ENCODE data around the gene TPCN2. TPM values are rescaled to one million over a fixed set of nuclear protein-coding genes. Genes with fewer than 3 reads are reported as not detected.

Gene TPCN2
- total and polyA plus RNA-seq, 7 experiments from 2014 or later: 3.3 to 29.4 (median 21.2) TPM

DNA sequence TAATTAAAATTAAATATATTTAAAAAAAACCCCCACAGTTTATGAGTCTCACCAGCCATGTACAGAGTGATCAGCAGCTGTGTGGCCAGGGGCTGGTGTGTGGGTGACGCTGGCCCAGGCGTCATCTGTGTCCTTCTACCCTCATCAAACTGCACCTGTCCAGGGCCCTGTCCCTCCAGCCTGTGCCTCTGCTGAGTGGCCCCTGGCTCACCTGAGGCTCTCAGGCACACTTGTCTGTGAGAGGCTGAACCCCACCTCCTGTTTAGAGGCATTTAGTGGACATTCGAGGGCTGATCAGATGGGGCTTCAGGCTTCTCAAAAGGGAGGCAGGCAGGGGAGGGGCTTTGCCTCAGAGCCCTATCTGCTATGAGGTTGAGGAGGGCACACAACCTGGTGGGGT is 77.1 kb downstream of the TPCN2 start:
- H3K36me3 ChIP-seq (ENCODE audit: control insufficient read depth in 2 of 3, insufficient read depth in 3 of 3, low read length in 3 of 3): no peaks in the 10 kb centered on the region
- Mint-ChIP-seq H3K36me3 (peaks cover 0 to 4% (median 0%) of the 10 kb centered on the region in 5 donors), H3K27me3 (no peaks in the 10 kb centered on the region), H3K9me3 (peaks cover 1 to 17% (median 6%) of the 10 kb centered on the region in 11 donors), H3K27ac (no peak overlapping the region), H3K4me3 (no peak overlapping the region), H3K4me1 (peaks cover 24 to 59% (median 50%) of the 10 kb centered on the region in 7 donors)
- H3K4me1 ChIP-seq (ENCODE audit: control insufficient read depth in 2 of 2, insufficient read depth in 2 of 2, low read length in 2 of 2): peaks cover 4 to 46% of the 10 kb centered on the region in 2 donors
- ATAC-seq: no peak
- no peak overlapping the region for H3K27ac ChIP-seq (ENCODE audit: low read depth, low read length)
- no peak for DNase-seq
- ChIA-PET CTCF (no interaction called here), POLR2A (no interaction called here)
- peaks cover 0 to 5% (median 0%) of the 10 kb centered on the region in 3 experiments for H3K9me3 ChIP-seq (ENCODE audit: control insufficient read depth in 2 of 3, low read length in 3 of 3)
- no peaks in the 10 kb centered on the region for H3K27me3 ChIP-seq (ENCODE audit: control insufficient read depth in 2 of 2, insufficient read depth in 2 of 2, low read length in 2 of 2)
- no peak overlapping the region for H3K4me3 ChIP-seq (ENCODE audit: low read length)
- intact Hi-C loops (cut with micrococcal nuclease): no loop called here

DNA sequence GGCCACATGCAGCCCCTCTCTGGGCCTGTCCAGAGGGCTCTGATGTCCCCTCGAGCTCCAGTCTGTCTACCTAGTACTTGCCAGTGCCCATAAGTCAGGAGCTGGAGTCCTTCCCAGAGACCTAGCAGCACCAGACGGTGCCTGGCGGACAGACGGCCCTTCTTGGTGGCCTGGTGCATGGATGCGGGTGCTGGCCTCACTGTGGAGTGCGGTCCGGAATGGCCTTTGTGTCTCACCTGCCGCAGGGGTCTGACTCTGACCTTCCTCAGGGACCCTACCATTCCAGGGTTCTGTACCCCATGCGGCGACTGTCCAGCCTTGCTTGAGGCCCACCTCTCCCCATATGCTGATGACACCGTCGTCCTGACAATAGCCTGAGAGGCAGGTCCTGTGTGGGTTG is 77.6 kb downstream of the TPCN2 start:
- Mint-ChIP-seq H3K4me1 (peaks cover 19 to 59% (median 50%) of the 10 kb centered on the region in 7 donors), H3K27ac (no peak overlapping the region), H3K27me3 (no peaks in the 10 kb centered on the region), H3K36me3 (peaks cover 0 to 4% (median 0%) of the 10 kb centered on the region in 5 donors), H3K9me3 (peaks cover 1 to 17% (median 6%) of the 10 kb centered on the region in 11 donors), H3K4me3 (no peak overlapping the region)
- peaks cover 0 to 5% (median 0%) of the 10 kb centered on the region in 3 experiments for H3K9me3 ChIP-seq (ENCODE audit: control insufficient read depth in 2 of 3, low read length in 3 of 3)
- intact Hi-C loops (cut with micrococcal nuclease): no loop called here
- no peaks in the 10 kb centered on the region for H3K27me3 ChIP-seq (ENCODE audit: control insufficient read depth in 2 of 2, insufficient read depth in 2 of 2, low read length in 2 of 2)
- H3K27ac ChIP-seq (ENCODE audit: low read depth, low read length): no peak overlapping the region
- no peak for DNase-seq
- H3K4me1 ChIP-seq (ENCODE audit: control insufficient read depth in 2 of 2, insufficient read depth in 2 of 2, low read length in 2 of 2): peaks cover 4 to 46% of the 10 kb centered on the region in 2 donors
- no peaks in the 10 kb centered on the region for H3K36me3 ChIP-seq (ENCODE audit: control insufficient read depth in 2 of 3, insufficient read depth in 3 of 3, low read length in 3 of 3)
- POLR2A ChIA-PET: no interaction called here
- CTCF ChIA-PET: no interaction called here
- ATAC-seq: no peak
- H3K4me3 ChIP-seq (ENCODE audit: low read length): no peak overlapping the region

DNA sequence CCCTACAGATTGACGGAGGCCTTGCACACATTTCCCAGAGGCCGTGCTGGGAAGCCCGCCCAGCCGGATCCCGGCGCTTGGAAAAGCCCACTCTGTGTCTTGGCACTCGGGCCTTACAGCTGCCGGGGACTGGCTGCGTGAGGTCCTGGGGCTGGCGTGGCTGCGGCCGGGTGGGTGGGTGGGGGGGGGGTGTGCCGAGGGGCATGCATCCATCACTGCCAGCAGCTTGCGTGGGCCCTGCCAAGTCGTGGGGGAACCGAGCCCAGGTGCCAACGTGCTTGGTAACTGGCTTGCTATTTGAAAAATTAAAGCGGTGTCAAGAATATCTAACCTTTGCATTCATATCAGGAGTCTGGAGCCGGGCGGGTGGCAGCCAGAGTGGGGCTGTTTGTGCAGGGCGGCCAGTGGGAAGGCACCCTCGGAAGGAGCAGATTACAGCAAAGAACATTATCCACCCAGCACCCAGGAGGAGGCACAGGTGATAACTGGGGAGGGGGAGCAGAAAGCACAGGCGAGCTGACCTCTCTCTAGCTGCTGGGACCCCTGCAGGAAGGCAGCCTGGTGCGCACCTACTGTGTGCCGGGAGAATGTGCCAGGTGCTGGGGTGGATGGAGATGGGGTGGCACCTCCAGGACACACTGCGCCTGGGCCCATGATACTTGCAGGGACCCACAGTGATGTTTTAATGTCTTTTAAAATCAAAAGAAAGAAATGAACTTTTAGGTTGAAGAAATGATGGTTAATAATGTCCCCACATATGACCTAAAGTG is 78.5 kb downstream of the TPCN2 start:
- ChIA-PET POLR2A (no interaction called here), CTCF (no interaction called here)
- peak overlapping the region in 1 of 9 donors; percentile 19 for H3K27ac Mint-ChIP-seq
- intact Hi-C loops (cut with micrococcal nuclease): no loop called here
- peaks cover 16 to 56% (median 44%) of the 10 kb centered on the region in 7 donors for H3K4me1 Mint-ChIP-seq
- peaks cover 0 to 4% (median 0%) of the 10 kb centered on the region in 5 donors for H3K36me3 Mint-ChIP-seq
- Histone ChIP-seq H3K36me3 (ENCODE audit: control insufficient read depth in 2 of 3, insufficient read depth in 3 of 3, low read length in 3 of 3) (no peaks in the 10 kb centered on the region), H3K27ac (ENCODE audit: low read depth, low read length) (no peak overlapping the region), H3K4me3 (ENCODE audit: low read length) (no peak overlapping the region), H3K9me3 (ENCODE audit: control insufficient read depth in 2 of 3, low read length in 3 of 3) (peaks cover 0 to 5% (median 0%) of the 10 kb centered on the region in 3 experiments), H3K4me1 (ENCODE audit: control insufficient read depth in 2 of 2, insufficient read depth in 2 of 2, low read length in 2 of 2) (peaks cover 4 to 43% of the 10 kb centered on the region in 2 donors), H3K27me3 (ENCODE audit: control insufficient read depth in 2 of 2, insufficient read depth in 2 of 2, low read length in 2 of 2) (no peaks in the 10 kb centered on the region)
- peaks cover 1 to 17% (median 6%) of the 10 kb centered on the region in 11 donors for H3K9me3 Mint-ChIP-seq
- no peak overlapping the region for H3K4me3 Mint-ChIP-seq
- no peak for ATAC-seq
- DNase-seq: no peak
- H3K27me3 Mint-ChIP-seq: no peaks in the 10 kb centered on the region

DNA sequence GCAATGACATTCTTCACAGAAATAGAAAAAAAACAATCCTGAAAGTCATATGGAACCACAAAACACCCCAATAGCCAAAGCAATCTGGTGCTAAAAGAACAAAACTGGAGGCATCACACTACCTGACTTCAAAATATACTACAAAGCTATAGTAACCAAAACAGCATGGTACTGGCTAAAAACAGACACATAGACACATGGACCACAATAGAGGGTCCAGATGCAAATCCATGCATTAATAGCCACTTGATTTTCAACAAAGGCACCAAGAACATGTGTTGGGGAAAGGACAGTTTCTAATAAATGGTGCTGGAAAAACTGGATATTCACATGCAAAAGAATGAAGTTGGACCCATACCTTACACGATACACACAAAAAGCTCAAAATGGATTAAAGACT is 79.2 kb downstream of the TPCN2 start:
- POLR2A ChIA-PET: no interaction called here
- no peak overlapping the region for H3K27ac ChIP-seq (ENCODE audit: low read depth, low read length)
- ATAC-seq: no peak
- CTCF ChIA-PET: no interaction called here
- H3K4me3 ChIP-seq (ENCODE audit: low read length): no peak overlapping the region
- Mint-ChIP-seq H3K4me3 (no peak overlapping the region), H3K27me3 (no peaks in the 10 kb centered on the region), H3K9me3 (peaks cover 1 to 17% (median 6%) of the 10 kb centered on the region in 11 donors), H3K36me3 (peaks cover 0 to 4% (median 0%) of the 10 kb centered on the region in 5 donors), H3K4me1 (peaks cover 11 to 56% (median 38%) of the 10 kb centered on the region in 7 donors), H3K27ac (no peak overlapping the region)
- no peak for DNase-seq
- H3K4me1 ChIP-seq (ENCODE audit: control insufficient read depth in 2 of 2, insufficient read depth in 2 of 2, low read length in 2 of 2): peaks cover 0 to 37% of the 10 kb centered on the region in 2 donors
- no peaks in the 10 kb centered on the region for H3K36me3 ChIP-seq (ENCODE audit: control insufficient read depth in 2 of 3, insufficient read depth in 3 of 3, low read length in 3 of 3)
- intact Hi-C loops (cut with micrococcal nuclease): no loop called here
- no peaks in the 10 kb centered on the region for H3K27me3 ChIP-seq (ENCODE audit: control insufficient read depth in 2 of 2, insufficient read depth in 2 of 2, low read length in 2 of 2)
- peaks cover 0 to 5% (median 0%) of the 10 kb centered on the region in 3 experiments for H3K9me3 ChIP-seq (ENCODE audit: control insufficient read depth in 2 of 3, low read length in 3 of 3)

DNA sequence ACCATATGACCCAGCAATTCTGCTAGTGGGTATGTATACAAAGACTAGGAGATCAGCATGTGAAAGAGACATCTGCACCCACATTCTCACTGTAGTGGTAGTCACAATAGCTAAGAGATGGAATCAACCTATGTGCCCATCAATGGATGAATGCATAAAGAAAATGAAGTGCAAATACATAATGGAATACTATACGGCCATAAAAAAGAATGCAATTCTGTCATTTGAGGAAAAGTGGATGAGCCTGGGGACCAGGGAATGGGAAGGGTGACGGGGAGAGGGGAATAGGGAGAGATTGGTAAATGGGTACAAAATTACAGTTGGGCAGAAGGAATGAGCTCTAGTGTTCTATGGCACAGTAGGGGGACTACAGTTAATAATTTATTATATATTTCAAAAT is 80.3 kb downstream of the TPCN2 start:
- intact Hi-C loops (cut with micrococcal nuclease): no loop called here

DNA sequence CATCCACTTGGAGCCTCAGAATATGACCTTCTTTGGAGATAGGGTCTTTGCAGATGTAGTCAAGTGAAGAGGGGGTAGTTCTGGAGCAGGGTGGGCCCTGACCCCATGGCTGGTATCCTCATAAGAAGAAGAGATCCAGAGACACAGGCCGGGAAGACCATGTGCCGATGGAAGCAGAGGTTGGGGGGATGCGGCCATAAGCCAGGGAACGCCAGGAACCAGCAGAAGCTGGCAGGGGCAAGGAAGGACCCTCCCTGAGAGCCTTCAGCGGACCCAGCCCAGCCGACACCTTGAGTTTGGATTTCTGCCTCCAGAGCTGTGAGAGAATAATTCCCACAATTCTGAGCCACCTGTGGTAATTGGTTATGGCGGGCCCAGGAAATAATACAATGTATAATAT is 80.9 kb downstream of the TPCN2 start:
- Mint-ChIP-seq H3K4me3 (no peak overlapping the region), H3K36me3 (peaks cover 0 to 4% (median 2%) of the 10 kb centered on the region in 5 donors), H3K4me1 (peaks cover 2 to 47% (median 24%) of the 10 kb centered on the region in 7 donors), H3K27ac (peak overlapping the region in 2 of 9 donors; percentile 25 to 47), H3K9me3 (peaks cover 1 to 16% (median 7%) of the 10 kb centered on the region in 11 donors), H3K27me3 (no peaks in the 10 kb centered on the region)
- intact Hi-C loops (cut with micrococcal nuclease): no loop called here
- no peak for ATAC-seq
- ChIA-PET POLR2A (no interaction called here), CTCF (no interaction called here)
- Histone ChIP-seq H3K4me1 (ENCODE audit: control insufficient read depth in 2 of 2, insufficient read depth in 2 of 2, low read length in 2 of 2) (peaks cover 0 to 22% of the 10 kb centered on the region in 2 donors), H3K9me3 (ENCODE audit: control insufficient read depth in 2 of 3, low read length in 3 of 3) (peaks cover 0 to 5% (median 0%) of the 10 kb centered on the region in 3 experiments), H3K4me3 (ENCODE audit: low read length) (no peak overlapping the region), H3K36me3 (ENCODE audit: control insufficient read depth in 2 of 3, insufficient read depth in 3 of 3, low read length in 3 of 3) (no peaks in the 10 kb centered on the region), H3K27me3 (ENCODE audit: control insufficient read depth in 2 of 2, insufficient read depth in 2 of 2, low read length in 2 of 2) (no peaks in the 10 kb centered on the region), H3K27ac (ENCODE audit: low read depth, low read length) (no peak overlapping the region)
- no peak for DNase-seq

More for the DNA sequence above, 80.3 kb downstream of the TPCN2 start:
- peaks cover 0 to 28% of the 10 kb centered on the region in 2 donors for H3K4me1 ChIP-seq (ENCODE audit: control insufficient read depth in 2 of 2, insufficient read depth in 2 of 2, low read length in 2 of 2)
- CTCF ChIA-PET: no interaction called here
- no peak for DNase-seq
- H3K9me3 Mint-ChIP-seq: peaks cover 1 to 17% (median 7%) of the 10 kb centered on the region in 11 donors
- peaks cover 0 to 4% (median under 1%) of the 10 kb centered on the region in 5 donors for H3K36me3 Mint-ChIP-seq
- peak overlapping the region in 2 of 9 donors; percentile 40 to 60 for H3K27ac Mint-ChIP-seq
- H3K4me3 ChIP-seq (ENCODE audit: low read length): no peak overlapping the region
- no peaks in the 10 kb centered on the region for H3K27me3 ChIP-seq (ENCODE audit: control insufficient read depth in 2 of 2, insufficient read depth in 2 of 2, low read length in 2 of 2)
- peaks cover 7 to 51% (median 30%) of the 10 kb centered on the region in 7 donors for H3K4me1 Mint-ChIP-seq
- no peaks in the 10 kb centered on the region for H3K27me3 Mint-ChIP-seq
- H3K36me3 ChIP-seq (ENCODE audit: control insufficient read depth in 2 of 3, insufficient read depth in 3 of 3, low read length in 3 of 3): no peaks in the 10 kb centered on the region
- H3K4me3 Mint-ChIP-seq: no peak overlapping the region
- peaks cover 0 to 5% (median 0%) of the 10 kb centered on the region in 3 experiments for H3K9me3 ChIP-seq (ENCODE audit: control insufficient read depth in 2 of 3, low read length in 3 of 3)
- POLR2A ChIA-PET: no interaction called here
- no peak for ATAC-seq
- no peak overlapping the region for H3K27ac ChIP-seq (ENCODE audit: low read depth, low read length)

Measured in naive thymus-derived CD4-positive, alpha-beta T cell (primary cell).